NCI-H2107 treated with DMSO at 0.1 percent for 48 hours (cell line): ENCODE data around the gene PRKCZ.

ENCODE experiments used
- DNase-seq: peaks from one replicate; lab custom pipeline; 2025; ENCODE audit not compliant: unreplicated experiment; lab: John Stamatoyannopoulos, UW

The PRKCZ gene

DNA sequence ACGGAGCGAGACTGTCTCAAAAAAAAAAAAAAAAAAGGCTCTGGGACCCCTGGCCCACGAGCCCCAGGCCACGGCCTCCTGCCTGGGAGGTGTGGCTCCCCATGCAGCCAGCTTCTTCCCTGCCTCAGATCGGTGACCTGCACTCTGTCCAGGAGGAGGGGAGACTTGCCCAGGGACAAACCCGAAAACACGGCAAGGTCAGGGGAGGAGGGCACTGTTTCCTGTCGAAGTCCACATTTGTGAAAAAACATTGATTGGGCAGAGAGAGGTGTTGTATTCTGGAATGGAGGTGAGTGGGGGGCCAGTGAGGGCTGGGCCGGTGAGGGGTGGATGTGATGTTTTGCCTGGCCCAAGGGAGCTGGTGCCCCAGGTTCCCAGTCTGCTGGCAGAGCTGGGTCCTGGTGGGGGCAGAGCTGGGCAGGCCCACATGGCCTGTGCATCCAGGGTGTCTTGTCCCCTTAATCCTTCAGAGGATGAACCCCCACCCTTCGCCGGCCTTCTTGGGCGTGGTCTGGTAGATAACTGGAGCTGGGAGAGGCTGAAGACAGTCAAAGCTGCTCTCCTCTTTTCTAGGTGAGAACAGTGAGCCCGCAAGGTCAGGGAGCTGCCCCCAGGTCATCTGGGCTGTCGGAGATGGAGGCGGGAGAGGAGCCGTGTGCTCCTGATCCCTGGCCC lies 156.7 kb downstream of the PRKCZ start:
- no peak for DNase-seq

- no peak for DNase-seq
Measured at GRCh38 chr1:2208309-2209239, 158.4 kb downstream of the PRKCZ start.

- no peak for DNase-seq
Measured at GRCh38 chr1:2209400-2210083, 159.3 kb downstream of the PRKCZ start.

DNA sequence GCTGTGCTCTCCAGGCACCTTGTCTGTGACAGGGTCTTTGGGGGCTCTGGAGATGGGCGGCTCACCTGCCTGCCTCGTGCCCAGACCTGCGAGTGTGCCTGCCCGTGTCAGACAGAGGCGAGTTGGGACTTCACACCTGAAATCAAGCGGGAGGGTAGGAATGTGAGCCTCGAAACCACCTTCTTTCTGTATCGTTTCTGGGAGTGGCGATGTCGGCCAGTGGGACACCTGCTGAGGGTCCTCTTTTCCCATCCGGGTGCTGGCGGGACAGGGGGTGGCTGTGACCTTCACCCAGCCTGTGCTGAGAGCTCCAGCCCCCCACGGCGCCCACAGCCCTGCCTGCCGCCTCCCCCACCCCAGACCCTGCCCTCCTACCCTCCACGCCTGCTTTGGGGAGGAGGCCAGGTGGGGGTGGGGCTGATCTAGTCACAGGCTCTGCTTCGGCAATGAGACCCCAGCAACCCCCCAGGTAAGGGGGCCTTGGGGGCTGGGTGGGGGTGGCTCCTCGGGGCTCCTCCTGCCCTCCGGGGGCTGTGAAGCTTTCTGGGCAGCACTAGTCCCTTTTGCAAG lies 160.0 kb downstream of the PRKCZ start:
- no peak for DNase-seq

DNA sequence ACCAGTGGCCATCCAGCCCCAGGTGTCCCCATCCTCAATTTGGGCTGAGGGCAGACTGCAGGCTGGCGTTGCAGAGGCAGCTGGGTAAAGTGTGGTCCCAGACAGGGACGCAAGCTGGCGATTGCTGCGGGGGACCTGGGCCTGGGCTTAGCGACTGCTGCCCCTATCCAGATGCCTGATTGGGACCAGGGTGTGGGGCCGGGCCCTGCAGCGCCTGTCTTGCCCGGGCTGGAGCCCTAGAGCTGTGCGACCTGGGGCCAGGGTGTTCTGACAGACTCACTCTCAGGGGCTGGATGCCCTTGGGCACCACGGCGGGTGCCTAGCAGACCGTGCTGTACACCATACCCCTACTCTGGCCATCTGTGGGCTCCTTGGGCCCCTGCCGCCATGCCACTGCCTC lies 160.6 kb downstream of the PRKCZ start:
- no peak for DNase-seq

DNA sequence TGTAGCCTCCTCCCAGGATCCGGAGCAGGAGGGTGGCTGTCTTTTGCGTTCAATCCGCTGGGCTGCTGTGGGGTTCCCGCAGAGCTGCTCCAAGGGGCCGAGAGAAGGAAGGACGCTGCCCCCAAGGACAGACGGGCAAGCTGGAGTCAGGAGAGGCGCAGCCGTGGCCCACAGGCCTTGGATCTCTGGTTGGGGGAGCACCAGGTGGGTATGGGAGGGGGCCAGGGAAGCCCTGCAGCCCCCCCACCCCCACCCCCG lies 162.0 kb downstream of the PRKCZ start:
- DNase-seq = no peak

DNA sequence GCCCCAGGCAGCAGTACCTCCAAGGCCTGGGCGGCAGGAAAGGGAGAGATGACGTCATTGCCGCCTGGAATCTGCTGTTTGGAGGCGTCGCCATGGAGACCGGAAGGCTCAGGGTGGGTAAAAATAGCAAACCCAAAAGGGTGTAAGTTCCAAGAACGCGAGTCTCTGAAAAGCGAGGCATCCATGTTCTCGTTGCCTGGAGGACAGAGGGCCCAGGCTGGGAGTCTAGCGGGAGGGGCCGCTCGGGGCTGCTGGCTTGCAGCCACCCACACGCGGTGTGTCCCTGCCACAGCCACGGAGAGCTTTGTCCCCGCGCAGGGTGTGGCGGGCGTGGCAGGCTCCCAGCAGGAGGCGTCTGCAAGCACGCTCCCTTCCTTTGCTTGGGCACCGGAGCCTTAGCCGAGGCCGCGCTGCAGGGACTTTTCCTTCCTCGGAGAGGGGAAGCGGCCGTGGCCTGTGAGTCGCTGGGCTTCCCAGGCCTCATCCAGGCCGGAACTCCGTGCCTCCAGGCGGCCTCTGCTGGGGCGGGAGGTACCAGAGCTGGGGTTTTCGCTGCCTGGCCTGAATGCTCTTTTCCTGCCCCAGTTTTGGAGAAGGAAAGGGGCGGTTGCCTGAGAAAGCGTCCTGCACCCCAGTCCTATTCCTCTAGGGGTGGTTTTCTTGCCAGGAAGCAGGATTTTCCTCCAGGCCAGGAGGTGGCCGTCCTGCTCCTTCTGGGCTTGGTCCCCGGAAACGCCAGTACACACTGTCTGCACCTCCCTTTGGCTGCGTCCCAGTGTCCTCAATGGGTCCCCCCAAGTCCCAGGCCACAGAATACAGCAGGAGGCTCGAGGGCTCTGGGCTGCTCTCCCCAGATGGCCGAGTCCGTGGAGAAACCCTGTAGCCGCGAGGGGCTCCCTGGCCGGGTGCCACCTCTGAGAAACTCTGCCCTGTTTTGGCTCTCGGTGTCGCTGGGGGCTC lies 162.6 kb downstream of the PRKCZ start:
- DNase-seq = no peak

DNA sequence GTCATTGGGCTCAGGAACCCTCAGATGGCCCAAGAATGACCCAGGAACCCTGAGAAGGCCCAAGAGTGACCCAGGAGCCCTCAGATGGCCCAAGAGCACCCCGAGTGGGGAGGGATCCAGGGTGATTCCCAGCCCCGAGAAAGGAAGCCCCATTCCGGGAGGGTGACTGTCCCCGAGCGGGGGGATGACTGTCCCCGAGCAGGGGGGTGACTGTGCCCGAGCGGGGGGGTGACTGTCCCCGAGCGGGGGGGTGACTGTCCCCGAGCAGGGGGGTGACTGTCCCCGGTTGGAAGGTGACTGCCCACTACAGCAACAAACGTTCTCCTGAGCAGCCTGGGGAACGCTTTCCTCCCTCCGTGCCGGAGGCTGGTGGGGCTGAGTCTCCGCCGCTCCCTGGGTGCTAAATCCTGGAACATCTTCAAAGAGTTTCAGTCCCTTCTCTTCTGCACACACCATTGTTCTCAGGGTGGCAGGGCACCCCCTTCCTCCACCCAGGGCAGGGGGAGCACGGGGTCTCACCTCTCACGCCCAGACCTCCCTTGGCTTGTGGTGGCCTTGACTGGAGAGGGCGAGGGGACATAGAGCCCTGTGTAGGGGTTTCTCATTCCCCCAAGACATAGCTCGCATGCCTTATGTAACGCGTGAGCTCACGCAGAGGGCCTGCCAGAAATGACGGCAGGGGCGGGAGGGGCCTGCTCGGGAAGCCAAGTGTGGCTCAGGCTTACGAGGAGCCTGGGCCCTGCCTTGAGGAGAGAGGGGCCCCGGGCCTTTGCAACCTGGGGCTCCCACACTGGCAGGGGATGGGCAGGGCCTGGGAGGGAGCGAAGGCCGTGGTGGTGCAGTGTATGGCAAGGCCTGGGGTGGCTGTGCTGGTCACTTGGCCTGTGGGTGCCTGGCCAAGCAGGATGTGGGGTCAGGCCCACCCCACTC lies 163.6 kb downstream of the PRKCZ start:
- no peak for DNase-seq

DNA sequence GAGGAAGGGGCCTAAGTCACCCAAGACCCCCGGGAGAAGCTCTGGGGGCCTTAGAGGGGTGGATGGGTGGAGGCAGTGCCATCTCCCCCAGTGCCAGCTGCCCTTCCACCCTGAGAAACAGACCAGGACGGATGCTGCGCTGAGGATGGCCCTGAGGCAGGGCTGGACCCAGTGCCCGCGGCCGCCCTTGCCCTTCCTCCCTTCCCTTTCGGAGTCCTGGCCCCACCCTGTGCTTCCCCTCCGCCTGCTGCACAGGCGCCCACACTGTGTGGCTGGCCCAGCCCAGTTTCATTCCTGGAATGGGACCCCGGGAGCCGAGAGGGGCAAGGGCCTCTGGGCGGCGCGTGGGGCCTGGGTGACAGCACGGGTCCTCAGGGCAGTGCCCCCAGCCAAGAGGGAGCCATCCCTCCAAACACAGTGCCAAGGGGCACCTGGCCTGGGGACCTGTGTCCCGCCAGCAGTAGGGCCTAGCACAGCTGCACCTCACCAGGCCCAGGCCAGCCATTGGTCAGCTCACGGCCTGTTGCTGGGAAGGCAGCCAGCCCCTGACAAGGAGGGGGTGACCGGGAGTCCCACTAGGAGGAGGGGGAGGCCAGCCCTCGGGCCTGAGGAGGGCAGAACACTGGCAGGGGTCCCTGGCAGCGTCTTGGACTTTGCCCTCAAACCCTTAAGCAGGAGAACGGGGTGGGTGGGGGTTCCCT lies 164.5 kb downstream of the PRKCZ start:
- no peak for DNase-seq

GRCh38 chr1:2215329-2215728 lies 165.1 kb downstream of the PRKCZ start:
- DNase-seq = no peak

DNA sequence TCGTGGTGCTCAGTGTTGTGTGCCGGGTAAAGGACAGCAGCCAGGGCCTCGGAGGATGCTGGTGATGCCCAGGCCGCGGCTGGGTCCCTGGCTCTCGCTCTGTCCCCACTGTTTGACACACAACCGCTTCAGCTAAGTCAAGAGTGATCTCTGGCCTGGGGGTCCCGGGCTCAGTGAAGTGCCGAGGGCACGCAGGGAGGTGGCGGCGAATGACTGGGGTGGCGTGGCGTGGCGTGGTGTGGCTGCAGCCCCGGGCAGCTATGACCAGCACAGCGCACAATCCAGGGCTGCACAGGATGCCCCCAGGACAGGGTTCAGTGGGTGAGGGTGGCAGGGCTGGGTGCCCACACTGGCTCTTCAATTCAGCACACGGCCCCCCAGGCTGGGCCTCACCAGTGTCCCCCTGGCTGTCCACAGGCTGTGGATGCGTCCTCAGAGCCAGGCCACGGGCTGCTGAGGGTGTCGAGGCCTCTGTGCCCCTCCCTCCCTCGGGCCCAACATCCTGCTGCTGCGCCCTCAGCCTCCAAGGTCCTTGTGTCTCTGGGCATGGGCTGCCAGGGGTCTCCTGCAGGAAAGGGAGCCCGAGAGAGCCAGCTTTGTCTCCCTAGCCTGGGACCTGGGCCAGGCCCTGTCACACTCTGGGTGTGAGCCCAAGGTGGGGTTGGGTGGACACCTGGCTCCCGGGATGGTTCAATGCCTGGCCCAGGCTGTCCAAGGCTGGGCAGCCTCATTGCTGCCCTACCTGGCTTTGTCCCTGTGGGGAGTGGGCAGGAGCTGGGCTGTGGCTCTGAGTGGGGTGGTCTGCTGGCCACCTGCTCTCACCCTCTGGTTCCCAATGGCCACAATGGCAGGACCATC lies 165.9 kb downstream of the PRKCZ start:
- DNase-seq = no peak

DNA sequence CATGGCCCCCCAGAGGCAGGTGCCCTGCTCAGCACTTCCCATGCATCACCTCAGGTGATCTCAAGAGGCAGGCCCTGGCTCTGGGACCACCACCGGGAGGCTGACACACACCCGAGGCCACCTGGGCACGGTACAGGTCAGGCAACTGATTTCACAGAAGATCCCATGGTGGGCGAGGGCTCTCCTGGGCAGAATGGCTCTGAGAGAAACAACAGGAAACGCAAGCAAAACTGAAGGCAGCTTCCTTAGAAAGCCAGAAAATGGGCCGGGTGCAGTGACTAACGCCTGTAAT lies 166.5 kb downstream of the PRKCZ start:
- no peak for DNase-seq

GRCh38 chr1:2221271-2221670 lies 171.1 kb downstream of the PRKCZ start:
- no peak for DNase-seq

DNA sequence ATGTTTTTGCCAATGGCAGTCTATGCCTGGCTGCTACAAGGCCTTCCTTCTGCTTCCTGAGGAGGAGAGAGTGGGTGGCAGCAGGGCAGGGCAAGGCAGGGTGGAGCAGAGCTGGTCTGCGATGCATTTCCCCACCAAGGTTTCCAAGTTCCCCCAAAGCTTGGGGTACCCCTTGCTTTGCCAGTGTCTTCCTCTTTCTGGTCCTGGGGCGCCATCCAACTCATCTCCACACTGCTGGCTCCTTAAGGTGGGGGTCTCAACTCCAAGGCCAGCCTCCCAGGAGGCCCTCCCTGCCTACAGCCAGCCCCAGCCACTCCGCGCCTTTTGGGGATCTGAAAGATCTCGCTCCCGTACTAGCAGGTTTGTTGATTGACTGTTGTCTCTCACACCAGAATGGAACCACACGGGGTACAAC lies 174.0 kb downstream of the PRKCZ start:
- no peak for DNase-seq

DNA sequence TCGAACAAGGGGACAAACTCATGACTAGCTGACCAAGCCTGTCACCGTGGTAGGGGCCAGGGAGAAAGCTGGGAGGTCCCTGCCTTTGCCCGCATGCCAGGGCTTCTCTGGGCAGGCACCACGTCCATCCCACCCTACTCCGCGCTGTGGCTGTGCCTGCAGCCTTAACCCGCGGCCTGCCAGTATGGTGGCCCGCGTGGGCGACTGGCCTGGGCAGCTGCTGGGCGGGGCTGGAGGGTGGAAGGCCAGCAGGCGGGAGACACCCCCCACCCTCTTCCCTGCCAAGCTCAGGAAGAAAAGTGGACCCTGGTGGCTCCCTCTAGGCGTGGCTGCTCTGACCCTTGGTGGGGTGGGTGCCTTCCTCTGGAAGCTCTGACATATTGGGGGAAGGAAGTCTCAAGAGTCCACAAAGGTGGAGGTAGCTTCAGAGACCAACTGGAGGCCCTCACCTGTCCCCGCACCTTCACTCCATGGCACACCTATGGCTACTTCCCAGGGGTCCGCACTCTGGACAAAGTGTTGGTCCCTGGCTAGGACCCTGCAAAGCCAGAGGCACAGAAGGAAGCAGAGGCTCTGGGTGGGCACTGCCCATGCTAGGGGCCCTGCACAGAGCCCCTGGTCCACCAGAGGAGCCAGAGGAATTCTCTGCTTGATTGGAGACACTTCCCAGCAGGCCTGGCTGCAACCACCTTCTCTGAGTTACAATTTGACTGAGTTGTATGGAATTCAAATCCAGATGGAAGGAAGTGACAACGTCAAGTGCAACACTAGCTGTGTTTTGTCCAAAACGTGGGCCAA lies 174.6 kb downstream of the PRKCZ start:
- DNase-seq = no peak

DNA sequence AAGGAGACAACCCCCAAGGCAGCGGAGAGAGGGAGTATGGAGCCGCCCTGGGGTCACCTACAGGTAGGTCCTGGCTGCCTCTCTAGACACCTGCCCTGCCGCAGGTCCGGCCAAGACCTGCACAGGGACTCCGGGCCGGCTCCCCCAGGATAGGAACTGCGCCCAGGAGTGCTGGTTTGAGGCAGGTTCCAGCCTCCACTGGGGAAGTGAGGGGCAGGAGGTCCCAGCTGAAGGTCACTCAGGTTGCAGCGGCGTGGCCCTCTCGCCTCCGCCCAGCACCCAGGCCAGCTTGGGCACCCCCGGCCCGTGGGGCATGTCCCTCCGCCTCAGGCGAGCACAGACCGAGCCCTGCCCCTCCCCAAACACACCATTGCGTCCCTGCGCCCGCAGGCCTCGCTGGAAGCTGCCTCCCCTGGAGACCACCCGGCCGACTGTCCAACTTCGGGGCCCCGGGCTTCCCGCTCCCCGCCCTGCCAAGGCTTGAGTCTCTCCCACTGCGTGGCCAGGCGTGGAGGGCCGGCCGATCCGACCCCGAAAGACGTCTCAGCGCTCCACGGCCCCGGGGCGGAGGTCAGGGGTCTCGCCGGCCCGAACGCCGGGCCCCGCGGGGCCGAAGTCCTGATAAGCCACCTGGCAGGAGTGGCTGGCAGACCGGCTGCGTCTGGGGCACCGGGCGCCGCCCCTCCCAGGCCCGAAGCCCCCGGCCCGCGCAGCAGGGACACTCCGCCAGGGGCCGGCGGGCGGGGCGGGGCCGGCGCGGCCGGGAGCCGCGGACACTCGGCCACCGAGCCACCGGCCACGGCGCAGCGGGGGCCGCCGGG lies 176.5 kb downstream of the PRKCZ start:
- DNase-seq = no peak
